ENCODE results near the gene TOB2. TPM values are rescaled to one million over a fixed set of nuclear protein-coding genes. Genes with fewer than 3 reads are reported as not detected.
"Not testable (repeated sequence)": the region's sequence is repeated elsewhere in the genome, so short reads cannot be mapped to it uniquely, and the experiment has no call there.

The TOB2 gene
- polyA plus RNA-seq, 1 donor, result 48.6 TPM

- DNase-seq, result peak; percentile 15
These were observed 22.7 kb upstream of the TOB2 start for GRCh38 chr22:41469218-41469851.

GRCh38 chr22:41468381-41469217 is 22.0 kb upstream of the TOB2 start, which contains the start of the genes ACO2 and PHF5A:
TSS of gene ACO2 (plus strand) at chr22:41469117. CDS start at chr22:41469147, 30 bp downstream.
TSS of gene PHF5A (minus strand) at chr22:41468692. CDS start at chr22:41468653, 39 bp downstream.
- DNase-seq, result peak; percentile 99

GRCh38 chr22:41461901-41462300 is 15.3 kb upstream of the TOB2 start:
- DNase-seq, result no peak

- not testable (repeated sequence) for DNase-seq
These were observed 13.5 kb upstream of the TOB2 start for GRCh38 chr22:41460071-41460470.

GRCh38 chr22:41459431-41459830 is 12.8 kb upstream of the TOB2 start:
- DNase-seq, result no peak

GRCh38 chr22:41458161-41458728 is 11.6 kb upstream of the TOB2 start:
- DNase-seq, result no peak

- peak; percentile 99 for DNase-seq
These were observed 1.7 kb upstream of the TOB2 start for GRCh38 chr22:41448189-41448808.

GRCh38 chr22:41447435-41448188 is 1.0 kb upstream of the TOB2 start:
- peak; percentile 71 for DNase-seq

GRCh38 chr22:41446057-41446501 is 522 bp downstream of the TOB2 start:
- DNase-seq, result peak; percentile 10

- DNase-seq, result peak; percentile 28
These were observed 1.2 kb downstream of the TOB2 start for GRCh38 chr22:41445129-41446056.

GRCh38 chr22:41444360-41445128 is 2.1 kb downstream of the TOB2 start:
- peak; percentile 96 for DNase-seq

GRCh38 chr22:41442240-41442792 is 4.3 kb downstream of the TOB2 start:
- no peak for DNase-seq

GRCh38 chr22:41440511-41440910 is 6.1 kb downstream of the TOB2 start:
- not testable (repeated sequence) for DNase-seq

GRCh38 chr22:41437198-41437597 is 9.4 kb downstream of the TOB2 start:
- no peak for DNase-seq

GRCh38 chr22:41436322-41437113 is 10.1 kb downstream of the TOB2 start:
- no peak for DNase-seq

GRCh38 chr22:41435560-41435959 is 11.0 kb downstream of the TOB2 start:
- no peak for DNase-seq

GRCh38 chr22:41434361-41435003 is 12.1 kb downstream of the TOB2 start:
- not testable (repeated sequence) for DNase-seq

- not testable (repeated sequence) for DNase-seq
These were observed 13.1 kb downstream of the TOB2 start for GRCh38 chr22:41433480-41433879.
